Astrocyte (in vitro differentiated cells and primary cell): ENCODE measurements around the gene KHSRP. TPM values are rescaled to one million over a fixed set of nuclear protein-coding genes. Genes with fewer than 3 reads are reported as not detected.

ENCODE experiments used
- DNase-seq: peaks from one replicate; pipeline ENCODE4 v3.0.0-alpha.2; 2010; ENCODE audit warnings: low read depth
- FAIRE-seq: peaks from 2 replicates; lab custom pipeline; 2011; peaks lifted over from hg19 to GRCh38; lab: Jason Lieb, UNC
- H2AFZ ChIP-seq: 2 replicates; pipeline ENCODE4 v1.6.0; 2012; ENCODE audit warnings: low read depth, low read length, inconsistent platforms
- H3K27ac ChIP-seq: 2 replicates; pipeline ENCODE4 v1.5.1; 2011; ENCODE audit warnings: low read depth, low read length, inconsistent platforms
- H3K27me3 ChIP-seq: 2 replicates; pipeline ENCODE4 v1.6.0; 2011; ENCODE audit warnings: low read length, inconsistent platforms; ENCODE audit not compliant: insufficient read depth
- H3K36me3 ChIP-seq: 2 replicates; pipeline ENCODE4 v1.5.1; 2011; ENCODE audit warnings: low read length, inconsistent platforms; ENCODE audit not compliant: insufficient read depth
- H3K4me1 ChIP-seq: 2 replicates; pipeline ENCODE4 v1.5.1; 2011; ENCODE audit warnings: low read length, inconsistent platforms; ENCODE audit not compliant: insufficient read depth
- H3K4me2 ChIP-seq: 2 replicates; pipeline ENCODE4 v1.6.0; 2012; ENCODE audit warnings: low read length, inconsistent platforms
- H3K4me3 ChIP-seq: 2 replicates; pipeline ENCODE4 v1.5.1; 2011; ENCODE audit warnings: low read depth, mild to moderate bottlenecking, low read length, inconsistent platforms; ENCODE audit not compliant: insufficient read depth
- H3K79me2 ChIP-seq: 2 replicates; pipeline ENCODE4 v1.6.0; 2012; ENCODE audit warnings: mild to moderate bottlenecking, low read length, inconsistent platforms; ENCODE audit not compliant: insufficient read depth
- H3K9ac ChIP-seq: 2 replicates; pipeline ENCODE4 v1.6.0; 2012; ENCODE audit warnings: mild to moderate bottlenecking, low read length, inconsistent platforms
- H3K9me3 ChIP-seq: 2 replicates; pipeline ENCODE4 v1.5.1; 2012; ENCODE audit warnings: low read depth, mild to moderate bottlenecking, low read length, inconsistent platforms; ENCODE audit not compliant: insufficient read depth
- H4K20me1 ChIP-seq: 2 replicates; pipeline ENCODE4 v1.6.0; 2012; ENCODE audit warnings: low read length, inconsistent platforms; ENCODE audit not compliant: insufficient read depth
- H3K27ac Mint-ChIP-seq: one replicate; pipeline ENCODE4 v1.8.0; 2021; ENCODE audit warnings: mild to moderate bottlenecking, mixed read lengths; ENCODE audit not compliant: unreplicated experiment
- H3K27me3 Mint-ChIP-seq: one replicate; pipeline ENCODE4 v1.8.0; 2021; ENCODE audit warnings: low read depth, mixed read lengths; ENCODE audit not compliant: unreplicated experiment
- H3K36me3 Mint-ChIP-seq: one replicate; pipeline ENCODE4 v1.8.0; 2021; ENCODE audit warnings: low read depth, mixed read lengths; ENCODE audit not compliant: unreplicated experiment
- H3K4me1 Mint-ChIP-seq: one replicate; pipeline ENCODE4 v1.8.0; 2021; ENCODE audit warnings: low read depth, mixed read lengths; ENCODE audit not compliant: unreplicated experiment
- H3K4me3 Mint-ChIP-seq: one replicate; pipeline ENCODE4 v1.8.0; 2021; ENCODE audit warnings: mild to moderate bottlenecking, moderate library complexity, mixed read lengths; ENCODE audit not compliant: unreplicated experiment
- H3K9me3 Mint-ChIP-seq: one replicate; pipeline ENCODE4 v1.8.0; 2021; ENCODE audit warnings: mild to moderate bottlenecking, mixed read lengths; ENCODE audit not compliant: unreplicated experiment
- CTCF ChIP-seq: IDR thresholded peaks from 2 replicates; pipeline ENCODE4 v1.5.1; 2011; ENCODE audit warnings: low read depth, mild to moderate bottlenecking, inconsistent platforms, low read length, moderate library complexity; ENCODE audit not compliant: insufficient read depth
- EZH2 ChIP-seq: IDR thresholded peaks from 2 replicates; pipeline ENCODE4 v1.6.1; 2012; ENCODE audit warnings: mild to moderate bottlenecking, low read length, inconsistent platforms; ENCODE audit not compliant: insufficient read depth
- total RNA-seq: library from RNA; stranded (reverse); gene quantifications from 2 replicates; pipeline ENCODE4 v1.2.1, GENCODE V29; 2021

The KHSRP gene
- total RNA-seq, 1 donor from 2014 or later: 297 TPM

- Mint-ChIP-seq H3K4me3 (no peak overlapping the region), H3K9me3 (peaks cover 2% of the 10 kb centered on the region), H3K4me1 (no peaks in the 10 kb centered on the region), H3K36me3 (peaks cover 11% of the 10 kb centered on the region), H3K27me3 (no peaks in the 10 kb centered on the region), H3K27ac (no peak overlapping the region)
- H2AFZ ChIP-seq: no peak overlapping the region
- no peaks in the 10 kb centered on the region for H4K20me1 ChIP-seq
- H3K9ac ChIP-seq: no peak overlapping the region
- no peaks in the 10 kb centered on the region for H3K27me3 ChIP-seq
- no peaks in the 10 kb centered on the region for H3K79me2 ChIP-seq
- H3K4me1 ChIP-seq: no peaks in the 10 kb centered on the region
- no peak overlapping the region for H3K27ac ChIP-seq
- H3K4me3 ChIP-seq: no peak overlapping the region
- DNase-seq (no peak), FAIRE-seq (no peak)
- H3K9me3 ChIP-seq: no peaks in the 10 kb centered on the region
- H3K4me2 ChIP-seq: no peak overlapping the region
- TF ChIP-seq EZH2: no peak
- TF ChIP-seq CTCF: no peak
- H3K36me3 ChIP-seq: no peaks in the 10 kb centered on the region
These were observed 21.8 kb upstream of the KHSRP start for GRCh38 chr19:6446452-6446851.

- no peaks in the 10 kb centered on the region for H3K9me3 ChIP-seq
- no peaks in the 10 kb centered on the region for H4K20me1 ChIP-seq
- Mint-ChIP-seq H3K27me3 (peaks cover under 1% of the 10 kb centered on the region), H3K36me3 (peaks cover 12% of the 10 kb centered on the region), H3K9me3 (peaks cover 2% of the 10 kb centered on the region), H3K4me1 (no peaks in the 10 kb centered on the region), H3K27ac (no peak overlapping the region), H3K4me3 (no peak overlapping the region)
- H3K4me3 ChIP-seq: no peak overlapping the region
- no peak overlapping the region for H3K27ac ChIP-seq
- no peak for FAIRE-seq
- H3K4me1 ChIP-seq: no peaks in the 10 kb centered on the region
- H3K36me3 ChIP-seq: no peaks in the 10 kb centered on the region
- H3K4me2 ChIP-seq: no peak overlapping the region
- H2AFZ ChIP-seq: no peak overlapping the region
- no peaks in the 10 kb centered on the region for H3K79me2 ChIP-seq
- no peak for DNase-seq
- no peaks in the 10 kb centered on the region for H3K27me3 ChIP-seq
- no peak for TF ChIP-seq CTCF
- TF ChIP-seq EZH2: no peak
- no peak overlapping the region for H3K9ac ChIP-seq
These were observed 19.4 kb upstream of the KHSRP start for GRCh38 chr19:6443986-6444385.

GRCh38 chr19:6442087-6442688 lies 17.6 kb upstream of the KHSRP start:
- no peak overlapping the region for H3K4me2 ChIP-seq
- H3K4me3 ChIP-seq: no peak overlapping the region
- no peaks in the 10 kb centered on the region for H4K20me1 ChIP-seq
- H3K27me3 ChIP-seq: no peaks in the 10 kb centered on the region
- Mint-ChIP-seq H3K27me3 (peaks cover 4% of the 10 kb centered on the region), H3K4me3 (no peak overlapping the region), H3K9me3 (peaks cover 2% of the 10 kb centered on the region), H3K36me3 (peaks cover 14% of the 10 kb centered on the region), H3K27ac (no peak overlapping the region), H3K4me1 (no peaks in the 10 kb centered on the region)
- H3K4me1 ChIP-seq: no peaks in the 10 kb centered on the region
- no peak overlapping the region for H3K27ac ChIP-seq
- TF ChIP-seq CTCF: no peak
- no peak for TF ChIP-seq EZH2
- no peak for DNase-seq
- no peak for FAIRE-seq
- H3K79me2 ChIP-seq: no peaks in the 10 kb centered on the region
- no peak overlapping the region for H2AFZ ChIP-seq
- H3K36me3 ChIP-seq: no peaks in the 10 kb centered on the region
- no peak overlapping the region for H3K9ac ChIP-seq
- H3K9me3 ChIP-seq: no peaks in the 10 kb centered on the region
